ENCODE data around the gene ELOVL5.

DNA sequence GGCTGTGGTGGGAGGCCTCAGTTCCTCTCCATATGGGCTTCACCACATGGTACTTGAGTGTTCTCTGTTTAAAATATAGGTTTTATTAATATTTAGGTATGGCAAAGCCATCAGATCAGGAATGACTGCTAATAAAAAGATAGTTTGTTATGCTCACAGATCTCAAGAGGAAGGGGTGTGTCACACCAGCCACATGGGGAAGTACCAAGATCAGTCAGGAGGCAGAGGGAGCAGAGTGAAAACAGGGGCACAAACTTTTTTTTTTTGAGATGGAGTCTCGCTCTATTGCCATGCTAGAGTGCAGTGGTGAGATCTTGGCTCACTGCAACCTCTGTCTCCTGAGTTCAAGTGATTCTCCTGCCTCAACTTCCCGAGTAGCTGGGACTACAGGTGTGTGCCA lies 108.0 kb downstream of the ELOVL5 start:
- no peak for TF ChIP-seq EZH2phosphoT487 (IDR thresholded peaks at IDR 0.05)
- TF ChIP-seq EZH2 (IDR thresholded peaks at IDR 0.05), result no peak
- TF ChIP-seq CTCF (IDR thresholded peaks at IDR 0.05), result no peak

All from neural progenitor cell (in vitro differentiated cells).